HT1080 (cell line): ENCODE measurements around the gene SVEP1. TPM values are rescaled to one million over a fixed set of nuclear protein-coding genes. Genes with fewer than 3 reads are reported as not detected.

Experiments used
- DNase-seq: peaks from one replicate; pipeline ENCODE4 v3.0.0-alpha.2; 2015; ENCODE audit warnings: low read depth
- polyA plus RNA-seq, 2 experiments: library from polyadenylated mRNA; depleted of rRNA; stranded (reverse); fragments of >200 nt; gene quantifications; 2 replicates each; pipeline ENCODE4 v1.2.3, GENCODE V29; 2015
- total RNA-seq: library from RNA; depleted of rRNA; stranded (reverse); fragments of >200 nt; shearing (Covaris generic); gene quantifications from 2 replicates; pipeline ENCODE4 v1.2.3, GENCODE V29; 2014; rRNA removed

SVEP1 gene
- under 0.01 TPM in 1 of 2 replicates, not detected in the other for total RNA-seq
- polyA plus RNA-seq (2015; cell fraction: cytosol; rRNA removed) = under 0.01 TPM in 1 of 2 replicates, not detected in the other
- 0.10 and 0.11 TPM in 2 replicates for polyA plus RNA-seq (2015; cell fraction: nucleus; rRNA removed)

DNA sequence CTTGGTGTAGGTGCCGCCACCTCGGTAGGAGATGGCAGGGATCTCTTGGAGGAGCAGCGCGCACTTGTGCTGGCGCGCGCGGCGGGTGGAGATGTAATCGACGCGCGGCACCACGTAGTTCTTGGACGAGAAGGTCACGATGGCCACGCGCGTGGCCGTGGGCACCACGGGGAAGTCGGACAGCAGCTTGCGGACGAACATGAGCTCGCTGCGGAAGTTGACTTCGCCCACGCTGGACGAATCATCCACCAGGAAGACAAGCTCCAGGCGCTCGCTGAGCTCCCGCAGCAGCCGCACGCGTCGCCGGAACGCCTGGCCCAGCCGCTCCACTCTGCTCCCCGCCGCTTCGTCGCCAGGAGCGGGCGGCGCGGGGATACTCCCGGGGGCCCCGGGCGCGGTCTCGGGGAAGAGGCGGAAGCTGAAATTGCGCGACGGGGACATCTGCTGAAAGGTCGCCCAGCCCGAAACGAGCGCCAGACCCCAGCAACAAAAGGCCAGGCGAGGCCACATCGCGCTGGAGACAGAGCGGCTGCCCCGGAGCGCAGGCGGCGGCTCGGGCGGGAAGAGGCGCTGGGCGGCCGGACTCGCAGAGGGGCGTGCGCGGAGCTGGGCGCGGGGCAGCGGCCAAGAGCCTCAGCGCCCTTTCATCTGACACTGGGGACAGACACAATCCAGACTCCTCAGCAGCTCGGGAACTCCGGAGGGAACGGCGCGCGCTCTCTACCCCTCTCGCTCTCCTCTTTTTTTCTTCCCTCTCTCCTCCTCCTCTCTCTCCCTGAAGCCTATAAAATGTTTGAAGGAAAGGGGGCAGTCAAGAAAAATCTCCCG is at the start of gene SVEP1:
Gene SVEP1 (minus strand): TSS at position 708 of the 828 bp plus-strand sequence. CDS start 198 bp downstream, at position 510.
- no peak for DNase-seq

DNA sequence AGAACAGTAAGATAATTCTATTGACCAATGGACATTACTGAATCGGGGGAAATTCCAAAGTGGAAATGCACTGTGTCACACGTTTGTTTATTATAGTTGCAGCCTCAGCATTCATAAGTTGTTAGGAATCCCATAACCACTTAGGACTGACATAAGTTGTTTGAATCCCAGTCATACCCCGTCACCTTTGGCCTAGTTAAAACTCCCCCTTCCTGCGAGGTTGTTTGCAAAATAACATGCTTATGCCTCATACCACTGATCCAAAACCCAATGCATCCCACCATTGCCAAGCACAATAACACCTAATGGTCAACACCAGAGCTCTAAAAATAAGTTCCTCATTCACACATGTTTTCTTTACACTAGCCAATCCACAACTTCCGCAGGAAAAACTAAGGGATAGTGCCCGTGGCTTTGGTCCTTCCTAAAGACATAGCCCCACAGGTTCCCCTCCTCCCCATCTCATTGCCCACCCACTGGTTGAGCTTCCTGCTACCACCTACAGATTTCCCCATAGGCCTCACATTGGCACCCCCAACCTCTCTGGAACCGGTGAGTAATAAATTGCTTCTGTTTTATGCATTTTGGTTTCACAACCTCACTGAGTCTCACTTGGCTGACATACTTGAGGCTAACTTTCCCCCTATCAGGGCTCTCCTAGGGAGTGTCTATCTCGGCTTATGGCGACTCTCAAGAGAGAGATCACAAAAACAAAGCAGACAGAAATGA is 46.7 kb upstream of the SVEP1 start:
- peak; percentile 25 for DNase-seq

DNA sequence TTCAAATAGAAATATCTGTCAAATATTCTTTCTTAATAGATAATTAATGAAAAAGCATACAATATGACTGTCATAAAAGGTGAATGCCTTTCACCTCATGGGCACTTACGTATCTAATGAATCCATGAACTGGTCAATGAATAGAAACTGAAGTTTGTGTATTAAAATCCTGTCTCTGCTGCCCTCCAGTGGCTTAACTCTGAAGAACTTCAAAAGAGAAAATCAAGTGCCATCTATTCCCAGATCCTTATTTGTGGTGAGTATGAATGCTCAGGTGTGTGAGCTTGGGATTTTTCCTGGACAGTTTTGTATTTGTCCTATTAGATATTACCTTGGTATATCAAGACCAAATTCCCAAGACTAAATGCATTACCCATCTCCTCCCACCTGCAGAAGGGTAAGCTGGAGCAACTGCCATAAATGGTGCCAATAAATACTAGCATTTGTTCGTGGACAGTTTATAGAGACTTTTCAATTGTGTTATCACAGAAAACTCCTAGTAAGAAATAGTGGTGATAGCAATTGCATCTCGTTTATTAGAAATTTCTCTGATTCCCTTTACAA is 44.0 kb upstream of the SVEP1 start:
- peak; percentile 55 for DNase-seq

DNA sequence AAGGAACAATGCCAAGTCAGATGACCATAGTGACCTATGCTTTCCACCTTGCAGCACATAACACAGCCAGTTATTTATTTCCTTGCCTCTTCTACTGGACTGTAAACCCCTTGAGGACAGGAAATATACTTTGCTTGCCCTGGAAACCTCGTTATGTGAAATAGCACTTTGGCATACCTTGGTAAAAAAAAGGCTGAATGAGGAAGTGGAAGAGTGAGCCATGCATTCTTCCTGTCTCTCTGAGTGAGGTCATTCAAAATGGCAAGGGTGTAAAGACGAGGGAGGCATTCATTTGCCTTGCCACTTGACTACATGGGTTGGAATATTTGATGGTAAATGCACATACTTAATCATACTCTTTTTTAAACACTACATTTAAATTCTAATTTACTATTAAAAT is 42.8 kb upstream of the SVEP1 start:
- DNase-seq = no peak

DNA sequence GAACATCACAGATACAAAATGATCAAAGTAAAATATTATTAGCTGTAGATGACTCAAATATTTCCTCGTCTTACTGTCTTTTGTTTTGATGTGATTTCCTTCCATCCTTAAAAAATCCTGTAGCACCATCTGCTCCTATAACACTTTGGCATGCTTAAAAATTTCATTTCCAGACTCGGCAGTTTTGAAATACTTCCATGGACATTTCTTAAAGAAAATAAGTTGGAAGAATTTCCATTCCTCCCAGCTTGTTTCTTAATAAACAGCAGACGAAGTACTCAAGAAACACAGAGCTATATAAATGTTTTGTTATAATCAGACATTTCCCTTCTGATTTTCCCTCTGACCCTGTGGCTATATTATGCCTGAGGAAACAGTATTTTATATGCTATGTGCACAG is 41.2 kb upstream of the SVEP1 start:
- DNase-seq = no peak

DNA sequence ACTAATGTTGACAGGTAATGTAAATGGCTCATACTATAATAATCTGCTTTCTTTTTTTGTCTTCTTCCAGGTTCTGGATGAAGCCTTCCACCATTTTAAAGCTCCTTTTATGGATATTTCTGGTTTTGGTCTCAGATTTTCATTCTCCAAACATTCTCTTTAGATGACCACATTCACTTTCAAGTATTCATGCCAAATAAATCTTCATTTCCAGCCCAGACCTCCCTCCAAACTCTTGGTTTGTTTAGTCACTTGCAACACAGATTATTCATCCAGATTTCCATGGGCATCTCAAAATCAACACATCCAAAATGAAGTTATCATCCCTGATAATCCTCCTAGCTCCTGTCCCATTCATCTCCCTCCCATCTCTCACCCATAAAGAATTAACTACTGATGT is 40.3 kb upstream of the SVEP1 start:
- no peak for DNase-seq

DNA sequence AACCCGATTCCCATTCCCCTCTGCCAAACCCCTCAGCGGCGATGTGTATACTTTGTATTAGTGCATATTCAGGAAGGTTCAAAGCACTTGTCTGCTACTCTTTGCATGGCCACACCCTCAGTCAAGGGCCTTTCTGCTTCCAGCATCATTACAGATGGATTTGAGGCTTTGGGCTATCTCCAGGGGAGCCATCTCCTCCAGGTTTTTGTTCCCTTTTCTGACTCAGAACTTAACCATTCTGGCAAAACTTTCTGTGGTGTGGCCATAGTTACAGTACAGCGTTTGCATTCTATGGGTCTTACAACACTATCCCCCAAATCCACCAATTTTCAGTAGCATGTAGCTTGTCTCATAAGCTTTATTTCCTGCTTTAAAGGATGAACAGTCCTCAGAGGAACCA is 36.0 kb upstream of the SVEP1 start:
- peak; percentile 13 for DNase-seq

DNA sequence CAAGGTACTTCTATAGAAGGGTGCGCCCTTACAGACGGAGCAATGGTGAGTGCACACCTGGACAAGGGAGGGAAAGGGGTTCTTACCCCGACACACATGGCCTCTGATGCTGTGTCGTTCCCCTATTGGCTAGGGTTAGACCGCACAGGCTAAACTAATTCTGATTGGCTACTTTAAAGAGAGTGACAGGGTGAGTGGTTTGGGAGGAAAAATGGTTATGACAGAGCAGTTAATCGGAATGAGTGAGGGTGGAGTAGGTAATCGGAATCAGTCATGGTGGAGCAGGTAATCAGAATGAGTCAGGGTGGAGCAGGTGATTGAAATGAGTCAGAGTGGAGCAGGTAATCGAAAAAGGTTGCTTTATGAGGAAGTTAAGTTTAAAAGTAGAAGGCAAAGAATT is 35.0 kb upstream of the SVEP1 start:
- DNase-seq = peak; percentile 55

DNA sequence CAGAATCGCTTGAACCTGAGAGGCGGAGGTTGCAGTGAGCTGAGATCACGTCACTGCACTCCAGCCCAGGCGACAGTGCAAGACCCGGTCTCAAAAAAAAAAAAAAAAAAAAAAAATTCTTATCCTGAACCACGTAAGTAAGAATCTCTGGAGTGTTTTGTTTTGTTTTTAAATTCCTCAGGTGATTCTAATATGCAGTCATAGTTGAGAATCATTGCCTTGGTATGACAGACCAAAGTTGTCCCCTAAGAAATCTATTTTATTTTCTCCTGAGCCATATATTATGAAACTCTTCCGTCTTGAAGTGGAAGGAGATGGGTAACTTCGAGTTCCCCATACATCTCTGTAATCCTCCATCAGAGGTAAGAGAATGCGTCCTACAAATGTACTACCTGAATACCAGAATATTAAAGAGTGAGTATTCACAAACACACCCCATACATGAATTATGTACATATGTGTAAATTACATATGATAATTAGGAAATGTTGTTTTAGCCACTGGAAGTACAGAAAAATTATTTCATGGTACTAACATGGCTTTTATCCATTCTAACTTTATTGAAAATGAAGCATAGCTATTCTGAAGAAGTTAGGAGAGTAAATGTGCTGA is 26.7 kb upstream of the SVEP1 start:
- no peak for DNase-seq

DNA sequence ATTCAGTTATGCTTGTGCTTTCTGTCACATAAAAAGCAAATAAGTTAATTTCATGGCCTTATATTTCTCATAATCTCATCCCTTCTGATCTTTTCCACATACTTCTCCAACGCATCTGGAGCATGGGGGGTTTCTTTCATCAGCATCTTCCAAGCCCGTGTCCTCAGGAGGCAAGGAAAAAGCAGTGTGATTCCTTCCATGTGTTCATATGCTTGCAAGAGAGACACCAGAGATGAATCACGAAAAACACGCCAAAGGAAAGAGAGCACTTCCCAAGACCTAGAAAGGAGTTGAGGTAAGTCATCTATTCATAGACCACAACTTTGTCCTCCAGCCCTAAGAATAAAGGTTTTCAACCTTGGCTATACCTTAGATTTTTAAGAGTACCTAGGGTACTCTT is 26.0 kb upstream of the SVEP1 start:
- DNase-seq = no peak

DNA sequence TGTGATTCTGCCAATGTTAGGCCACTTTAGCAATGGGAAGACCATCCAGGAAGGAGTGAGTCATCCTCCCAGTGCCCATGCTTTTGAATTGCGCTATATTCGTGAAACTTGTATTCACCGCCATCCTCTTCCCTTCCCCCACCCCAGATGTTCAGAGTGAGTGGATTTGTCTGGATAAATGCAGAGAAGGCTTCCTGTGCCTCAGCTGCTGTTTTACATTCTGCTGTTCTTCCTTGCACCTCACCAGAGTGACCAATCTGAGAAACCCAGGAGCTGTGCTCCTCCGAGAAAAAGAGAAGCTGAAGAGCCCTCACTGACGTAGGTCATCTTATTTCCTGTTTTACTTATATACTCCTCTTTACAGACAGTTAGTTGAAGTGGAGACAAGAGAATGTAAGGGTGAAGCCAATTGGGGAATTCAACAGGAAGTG is 24.6 kb upstream of the SVEP1 start:
- peak; percentile 42 for DNase-seq

DNA sequence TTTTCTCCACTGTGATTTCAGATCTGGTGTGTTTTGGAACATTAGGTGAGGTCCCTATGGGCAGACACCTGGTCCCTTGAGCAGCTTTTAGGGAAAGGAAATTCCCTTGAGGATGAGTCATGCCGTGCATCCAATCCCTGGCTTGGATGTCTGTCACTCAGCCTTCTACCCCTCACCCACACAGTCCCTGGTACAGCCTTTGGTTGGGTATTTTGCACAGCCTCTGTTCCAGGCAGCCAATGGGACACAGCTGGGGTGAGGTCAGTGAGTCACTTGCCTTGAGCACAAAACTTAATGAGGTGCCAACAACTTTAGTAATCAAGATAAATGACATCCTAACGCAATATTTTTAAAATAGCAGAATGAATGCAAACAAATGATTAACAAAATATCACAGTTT is 22.7 kb upstream of the SVEP1 start:
- DNase-seq = peak; percentile 54

DNA sequence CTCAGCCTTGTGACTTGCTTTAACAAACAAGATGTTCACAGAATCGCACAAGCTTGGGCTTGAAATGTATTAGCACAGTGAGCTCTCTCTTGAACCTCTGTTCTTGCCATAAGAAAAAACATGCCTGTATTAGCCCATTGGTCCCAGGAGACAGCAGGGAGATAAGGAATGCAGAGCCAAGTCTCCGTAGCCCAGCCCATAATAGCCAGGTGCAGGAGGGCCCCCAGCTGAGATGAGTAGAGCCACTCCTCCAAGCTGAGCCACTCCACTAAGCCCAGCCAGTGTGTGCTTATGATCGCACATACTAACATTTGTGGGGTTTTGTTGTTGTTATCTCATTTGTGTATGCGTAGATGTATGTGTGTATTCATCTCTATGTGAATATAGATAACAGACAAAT is 21.6 kb upstream of the SVEP1 start:
- DNase-seq = no peak

DNA sequence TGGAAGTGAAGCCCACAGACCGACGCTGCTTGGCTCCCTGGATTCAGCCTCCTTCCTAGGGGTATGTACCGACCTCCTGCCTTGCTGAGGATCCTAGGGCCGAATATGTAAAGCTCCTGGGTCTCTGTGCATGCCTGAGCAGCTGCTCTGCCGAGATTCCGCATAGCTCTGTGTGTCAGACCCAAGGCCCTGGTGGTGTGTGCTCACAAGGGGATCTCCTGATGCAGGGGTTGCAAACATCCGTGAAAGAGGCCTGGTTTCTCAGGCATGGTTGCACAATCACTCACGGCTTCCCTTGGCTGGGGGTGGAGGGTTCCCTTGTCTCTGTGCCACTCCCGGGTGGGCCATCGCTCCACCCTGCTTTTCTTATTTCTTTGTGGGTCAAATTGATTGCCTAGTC is 19.9 kb upstream of the SVEP1 start:
- no peak for DNase-seq

DNA sequence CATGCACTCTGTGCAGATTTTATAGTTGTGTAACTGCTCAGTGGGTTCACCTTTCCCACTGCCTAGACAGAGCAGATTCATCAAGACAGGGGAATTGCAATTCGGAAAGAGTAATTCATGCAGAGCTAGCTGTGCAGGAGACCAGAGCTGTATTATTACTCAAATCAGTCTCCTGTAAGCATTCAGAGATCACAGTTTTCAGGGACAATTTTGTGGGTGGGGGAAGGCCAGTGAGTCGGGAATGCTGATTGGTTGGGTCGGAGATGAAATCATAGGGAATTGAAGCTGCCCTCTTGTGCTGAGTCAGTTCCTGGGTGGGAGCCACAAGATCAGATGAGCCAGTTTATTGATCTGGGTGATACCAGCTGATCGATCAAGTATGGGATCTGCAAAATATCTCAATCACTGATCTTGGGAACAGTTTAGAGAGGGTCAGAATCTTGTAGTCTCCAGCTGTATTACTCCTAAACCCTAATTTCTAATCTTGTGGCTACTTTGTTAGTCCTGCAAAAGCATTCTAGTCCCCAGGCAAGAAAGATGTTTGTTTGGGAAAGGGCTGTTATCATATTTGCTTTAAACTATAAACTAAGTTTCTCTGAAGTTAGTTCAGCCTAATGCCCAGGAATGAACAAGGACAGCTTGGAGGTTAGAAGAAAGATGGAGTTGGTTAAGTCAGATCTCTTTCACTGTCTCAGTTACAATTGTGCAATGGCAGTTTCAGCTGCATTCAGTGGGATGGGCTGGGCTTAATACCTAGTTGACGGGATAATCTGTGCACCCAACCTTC is 12.7 kb upstream of the SVEP1 start:
- DNase-seq = no peak

DNA sequence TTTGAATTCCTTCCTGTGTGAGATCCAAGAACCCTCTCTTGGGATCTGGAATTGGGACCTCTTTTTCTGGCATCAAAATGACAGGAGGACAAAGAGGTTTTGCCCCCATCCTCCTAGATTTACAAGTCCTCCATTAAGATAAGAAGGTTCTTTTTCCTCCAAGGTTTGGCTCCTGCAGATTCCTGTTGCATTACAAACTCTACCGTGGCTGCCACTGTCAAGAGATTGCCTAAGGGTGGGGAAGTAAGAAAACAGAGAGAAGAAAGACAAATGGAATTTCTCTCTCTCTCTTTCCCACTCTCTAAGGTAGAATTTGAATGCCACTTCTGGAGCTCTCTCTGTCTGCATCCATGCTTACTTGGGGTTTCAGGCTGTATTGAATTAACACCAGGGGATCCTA is 12.0 kb upstream of the SVEP1 start:
- DNase-seq = no peak

DNA sequence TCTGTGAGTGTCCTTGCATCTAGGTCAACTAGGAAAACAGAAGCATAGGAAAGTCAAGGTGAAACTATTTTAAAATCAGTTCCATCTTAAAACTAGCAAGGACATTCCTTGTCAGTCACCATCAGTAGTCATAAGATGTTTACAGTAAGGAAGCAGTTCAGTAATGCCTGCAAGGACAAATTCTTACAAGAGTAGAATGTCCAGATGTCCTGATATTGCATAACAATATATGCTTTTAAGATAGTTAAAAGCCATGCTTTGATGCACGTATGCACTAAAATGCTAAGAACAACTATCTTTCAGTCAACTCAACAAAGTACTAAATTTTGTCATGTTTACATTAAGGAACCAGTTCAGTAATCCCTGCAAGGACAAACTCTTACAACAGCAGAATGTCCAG is 11.3 kb upstream of the SVEP1 start:
- no peak for DNase-seq

DNA sequence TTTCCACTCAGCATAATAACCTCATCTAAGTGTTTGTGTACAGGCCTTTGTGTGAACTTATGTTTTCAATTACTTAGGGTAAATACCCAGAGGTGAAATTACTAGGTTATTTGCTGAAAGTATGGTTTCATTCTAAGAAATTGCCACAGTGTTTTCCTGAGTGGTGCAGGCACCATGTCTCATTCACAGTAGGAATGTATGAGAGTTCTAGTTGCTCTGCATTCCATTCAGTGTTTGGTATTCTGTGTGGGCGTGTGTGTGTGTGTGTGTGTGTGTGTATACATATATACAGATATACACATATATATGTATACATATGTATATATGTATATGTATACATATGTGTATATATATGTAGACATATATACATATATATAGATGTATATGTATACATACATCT is 8.8 kb upstream of the SVEP1 start:
- DNase-seq = no peak

DNA sequence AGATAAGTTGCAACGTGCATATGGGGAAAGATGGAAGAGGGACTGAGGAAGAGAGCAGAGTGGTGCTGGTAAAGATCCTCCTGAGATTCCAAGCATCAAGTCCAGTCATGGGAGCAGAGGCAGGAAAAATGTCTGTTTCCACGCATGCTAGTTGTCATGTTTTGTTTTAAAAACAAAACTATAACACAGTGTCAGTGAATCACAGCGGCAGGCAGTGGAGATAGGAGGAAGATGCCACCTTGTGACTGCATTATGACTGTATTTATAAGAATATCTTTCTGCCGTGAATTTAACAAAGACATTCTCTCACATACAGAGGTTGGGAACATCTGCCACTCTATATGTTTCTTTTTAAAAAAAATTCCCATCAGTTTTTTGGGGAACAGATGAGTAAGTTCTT is 3.7 kb upstream of the SVEP1 start:
- no peak for DNase-seq

DNA sequence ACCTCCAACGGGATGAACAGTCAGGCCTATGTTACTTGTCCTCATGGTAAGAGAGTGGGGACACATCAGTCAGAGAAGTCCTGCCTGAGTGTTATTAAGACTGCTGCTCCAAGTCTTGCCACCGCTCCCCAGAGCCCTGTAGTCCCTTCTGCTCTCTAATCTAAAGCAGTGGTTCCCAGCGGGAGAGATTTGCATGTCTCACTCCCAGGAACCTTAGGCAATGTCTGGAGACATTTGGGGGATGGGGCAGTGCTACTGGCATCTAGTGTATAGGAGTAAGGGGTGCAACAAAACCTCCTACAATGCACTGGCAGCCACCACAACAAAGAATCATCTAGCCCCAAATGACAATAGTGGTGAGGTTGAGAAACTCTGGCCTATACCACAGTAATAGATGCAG is 2.6 kb upstream of the SVEP1 start:
- DNase-seq = no peak

DNA sequence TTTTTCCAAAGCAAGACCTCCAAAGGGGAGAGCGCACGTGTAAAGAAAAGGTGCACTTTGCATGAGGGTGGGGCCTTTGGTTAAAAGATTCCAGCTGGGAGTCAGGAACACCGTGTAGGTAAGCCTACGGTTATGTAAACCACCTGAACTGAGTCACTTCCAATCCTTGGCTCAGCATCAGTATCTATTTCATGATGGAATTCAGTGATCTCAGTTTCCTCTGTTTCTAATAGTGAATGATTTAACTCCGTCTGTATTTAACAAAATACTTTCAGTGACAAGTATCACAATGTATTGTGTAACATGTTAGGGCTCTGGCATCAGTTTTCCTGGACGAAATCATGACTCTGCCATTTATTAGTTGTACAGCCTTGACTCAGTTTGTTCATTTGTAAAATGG is 1.3 kb upstream of the SVEP1 start:
- no peak for DNase-seq
